H1 (cell line): ENCODE results near the gene MYBPHL.

Experiments
- EP300 ChIP-seq, 2 experiments: IDR thresholded peaks; 1 replicate in 1 of 2; 2 replicates in 1 of 2; pipeline ENCODE4 v1.6.1; 2011 to 2012; ENCODE audit warnings: low read depth in 2 of 2, low read length in 2 of 2, mild to moderate bottlenecking in 2 of 2, borderline replicate concordance in 1 of 2, inconsistent platforms in 1 of 2, moderate library complexity in 1 of 2
- PHF8 ChIP-seq: fragments of 200-600 bp; sonication (generic); conservative IDR thresholded peaks from 2 replicates; pipeline ENCODE4 v1.7.1; 2012; ENCODE audit warnings: low read depth, mild to moderate bottlenecking, inconsistent platforms, low read length, moderate library complexity
- POLR2AphosphoS5 ChIP-seq: IDR thresholded peaks from 2 replicates; pipeline ENCODE4 v1.6.1; 2011; ENCODE audit warnings: low read depth, low read length
- TAF1 ChIP-seq: IDR thresholded peaks from 2 replicates; pipeline ENCODE4 v1.6.1; 2011; ENCODE audit warnings: mild to moderate bottlenecking, low read depth, low read length
- TF ChIP-seq, protein P1 (sequence below), 3 experiments: IDR thresholded peaks; 1 replicate in 2 of 3; 2 replicates in 1 of 3; pipeline versions ENCODE4 v1.5.1 to v1.6.1; 2011; ENCODE audit warnings: low read length in 3 of 3, mild to moderate bottlenecking in 3 of 3, inconsistent platforms in 2 of 3, low read depth in 1 of 3, moderate library complexity in 1 of 3; ENCODE audit not compliant: insufficient read depth in 1 of 3; ENCODE audit errors: control extremely low read depth in 1 of 3

GRCh38 chr1:109319114-109319513 lies 12.3 kb upstream of the MYBPHL start:
- no peak for TF ChIP-seq PHF8
- no peak for TF ChIP-seq POLR2AphosphoS5
- TF ChIP-seq, protein P1, sequence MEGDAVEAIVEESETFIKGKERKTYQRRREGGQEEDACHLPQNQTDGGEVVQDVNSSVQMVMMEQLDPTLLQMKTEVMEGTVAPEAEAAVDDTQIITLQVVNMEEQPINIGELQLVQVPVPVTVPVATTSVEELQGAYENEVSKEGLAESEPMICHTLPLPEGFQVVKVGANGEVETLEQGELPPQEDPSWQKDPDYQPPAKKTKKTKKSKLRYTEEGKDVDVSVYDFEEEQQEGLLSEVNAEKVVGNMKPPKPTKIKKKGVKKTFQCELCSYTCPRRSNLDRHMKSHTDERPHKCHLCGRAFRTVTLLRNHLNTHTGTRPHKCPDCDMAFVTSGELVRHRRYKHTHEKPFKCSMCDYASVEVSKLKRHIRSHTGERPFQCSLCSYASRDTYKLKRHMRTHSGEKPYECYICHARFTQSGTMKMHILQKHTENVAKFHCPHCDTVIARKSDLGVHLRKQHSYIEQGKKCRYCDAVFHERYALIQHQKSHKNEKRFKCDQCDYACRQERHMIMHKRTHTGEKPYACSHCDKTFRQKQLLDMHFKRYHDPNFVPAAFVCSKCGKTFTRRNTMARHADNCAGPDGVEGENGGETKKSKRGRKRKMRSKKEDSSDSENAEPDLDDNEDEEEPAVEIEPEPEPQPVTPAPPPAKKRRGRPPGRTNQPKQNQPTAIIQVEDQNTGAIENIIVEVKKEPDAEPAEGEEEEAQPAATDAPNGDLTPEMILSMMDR (IDR thresholded peaks at IDR 0.05; ENCODE audit: control extremely low read depth in 1 of 3, insufficient read depth in 1 of 3, low read depth in 1 of 3, low read length in 3 of 3) = no peak
- TF ChIP-seq TAF1 = no peak
- TF ChIP-seq EP300 (IDR thresholded peaks at IDR 0.05; ENCODE audit: borderline replicate concordance in 1 of 2, low read depth in 2 of 2, low read length in 2 of 2) = no peak
